Measurements from ENCODE around the gene LMO4.

DNA sequence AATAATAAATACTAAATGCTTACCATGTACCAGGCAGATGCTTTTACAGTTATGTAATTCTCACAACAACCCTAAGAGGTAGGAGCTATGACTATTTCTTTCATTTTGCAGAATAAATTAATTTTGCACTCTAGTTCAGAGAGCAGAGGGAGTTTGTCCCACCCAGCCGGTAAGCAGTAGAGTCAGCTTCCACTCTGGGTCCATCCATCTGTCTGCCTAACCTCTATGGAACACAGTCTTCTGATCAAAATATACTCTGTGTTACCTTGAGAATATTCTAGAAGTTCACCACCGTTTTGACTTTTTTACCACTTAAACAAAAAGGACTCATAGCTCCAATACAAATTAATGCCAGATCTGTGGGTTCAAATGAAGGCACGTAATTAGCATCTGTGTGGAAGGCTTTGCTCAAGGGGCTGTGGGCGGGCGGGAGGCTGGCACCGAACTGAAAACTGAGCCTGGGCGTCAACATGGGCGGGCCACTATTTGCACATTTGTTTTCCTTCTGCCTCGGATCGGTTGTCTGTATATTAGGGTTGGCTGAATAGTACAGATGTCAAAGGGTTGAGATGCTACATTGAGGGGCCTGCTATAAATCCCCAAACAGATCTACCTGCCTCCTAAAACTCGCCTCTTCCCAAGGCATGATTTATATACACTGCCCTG lies 33.1 kb upstream of the LMO4 start:
- no peak for TF ChIP-seq POLR2A (IDR thresholded peaks at IDR 0.05; ENCODE audit: borderline replicate concordance, extremely low read depth, insufficient read depth, insufficient read length)
- TF ChIP-seq, protein P1, sequence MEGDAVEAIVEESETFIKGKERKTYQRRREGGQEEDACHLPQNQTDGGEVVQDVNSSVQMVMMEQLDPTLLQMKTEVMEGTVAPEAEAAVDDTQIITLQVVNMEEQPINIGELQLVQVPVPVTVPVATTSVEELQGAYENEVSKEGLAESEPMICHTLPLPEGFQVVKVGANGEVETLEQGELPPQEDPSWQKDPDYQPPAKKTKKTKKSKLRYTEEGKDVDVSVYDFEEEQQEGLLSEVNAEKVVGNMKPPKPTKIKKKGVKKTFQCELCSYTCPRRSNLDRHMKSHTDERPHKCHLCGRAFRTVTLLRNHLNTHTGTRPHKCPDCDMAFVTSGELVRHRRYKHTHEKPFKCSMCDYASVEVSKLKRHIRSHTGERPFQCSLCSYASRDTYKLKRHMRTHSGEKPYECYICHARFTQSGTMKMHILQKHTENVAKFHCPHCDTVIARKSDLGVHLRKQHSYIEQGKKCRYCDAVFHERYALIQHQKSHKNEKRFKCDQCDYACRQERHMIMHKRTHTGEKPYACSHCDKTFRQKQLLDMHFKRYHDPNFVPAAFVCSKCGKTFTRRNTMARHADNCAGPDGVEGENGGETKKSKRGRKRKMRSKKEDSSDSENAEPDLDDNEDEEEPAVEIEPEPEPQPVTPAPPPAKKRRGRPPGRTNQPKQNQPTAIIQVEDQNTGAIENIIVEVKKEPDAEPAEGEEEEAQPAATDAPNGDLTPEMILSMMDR (IDR thresholded peaks at IDR 0.05 in 2 of 3, conservative IDR thresholded peaks at IDR 0.05 in 1 of 3; ENCODE audit: borderline replicate concordance in 1 of 3, insufficient read depth in 1 of 3, low read depth in 2 of 3, low read length in 2 of 3), result no peak
- TF ChIP-seq, protein P2, sequence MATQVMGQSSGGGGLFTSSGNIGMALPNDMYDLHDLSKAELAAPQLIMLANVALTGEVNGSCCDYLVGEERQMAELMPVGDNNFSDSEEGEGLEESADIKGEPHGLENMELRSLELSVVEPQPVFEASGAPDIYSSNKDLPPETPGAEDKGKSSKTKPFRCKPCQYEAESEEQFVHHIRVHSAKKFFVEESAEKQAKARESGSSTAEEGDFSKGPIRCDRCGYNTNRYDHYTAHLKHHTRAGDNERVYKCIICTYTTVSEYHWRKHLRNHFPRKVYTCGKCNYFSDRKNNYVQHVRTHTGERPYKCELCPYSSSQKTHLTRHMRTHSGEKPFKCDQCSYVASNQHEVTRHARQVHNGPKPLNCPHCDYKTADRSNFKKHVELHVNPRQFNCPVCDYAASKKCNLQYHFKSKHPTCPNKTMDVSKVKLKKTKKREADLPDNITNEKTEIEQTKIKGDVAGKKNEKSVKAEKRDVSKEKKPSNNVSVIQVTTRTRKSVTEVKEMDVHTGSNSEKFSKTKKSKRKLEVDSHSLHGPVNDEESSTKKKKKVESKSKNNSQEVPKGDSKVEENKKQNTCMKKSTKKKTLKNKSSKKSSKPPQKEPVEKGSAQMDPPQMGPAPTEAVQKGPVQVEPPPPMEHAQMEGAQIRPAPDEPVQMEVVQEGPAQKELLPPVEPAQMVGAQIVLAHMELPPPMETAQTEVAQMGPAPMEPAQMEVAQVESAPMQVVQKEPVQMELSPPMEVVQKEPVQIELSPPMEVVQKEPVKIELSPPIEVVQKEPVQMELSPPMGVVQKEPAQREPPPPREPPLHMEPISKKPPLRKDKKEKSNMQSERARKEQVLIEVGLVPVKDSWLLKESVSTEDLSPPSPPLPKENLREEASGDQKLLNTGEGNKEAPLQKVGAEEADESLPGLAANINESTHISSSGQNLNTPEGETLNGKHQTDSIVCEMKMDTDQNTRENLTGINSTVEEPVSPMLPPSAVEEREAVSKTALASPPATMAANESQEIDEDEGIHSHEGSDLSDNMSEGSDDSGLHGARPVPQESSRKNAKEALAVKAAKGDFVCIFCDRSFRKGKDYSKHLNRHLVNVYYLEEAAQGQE (IDR thresholded peaks at IDR 0.05; ENCODE audit: low read depth), result no peak
- no peak for TF ChIP-seq SP1 (IDR thresholded peaks at IDR 0.05; ENCODE audit: low read depth)
- TF ChIP-seq EZH2 (IDR thresholded peaks at IDR 0.05), result no peak
- TF ChIP-seq RAD21 (IDR thresholded peaks at IDR 0.05; ENCODE audit: low read depth), result no peak
- TF ChIP-seq, protein P3, sequence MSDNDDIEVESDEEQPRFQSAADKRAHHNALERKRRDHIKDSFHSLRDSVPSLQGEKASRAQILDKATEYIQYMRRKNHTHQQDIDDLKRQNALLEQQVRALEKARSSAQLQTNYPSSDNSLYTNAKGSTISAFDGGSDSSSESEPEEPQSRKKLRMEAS (IDR thresholded peaks at IDR 0.05), result no peak
- no peak for TF ChIP-seq POLR2AphosphoS5 (IDR thresholded peaks at IDR 0.05; ENCODE audit: low read depth, low read length)
- no peak for TF ChIP-seq JUND (IDR thresholded peaks at IDR 0.05)
